Stimulated activated CD4-positive, alpha-beta T cell treated with anti-CD3 and anti-CD28 coated beads, Interleukin-15, amount 100 ng/mL, for 48 hours (primary cell): ENCODE data around the gene MAL.

Experiments used
- DNase-seq, 2 donors: peaks; one replicate each; pipeline ENCODE4 v3.0.0-alpha.2; 2020; ENCODE audit warnings: low read depth in 2 of 2

MAL gene

DNA sequence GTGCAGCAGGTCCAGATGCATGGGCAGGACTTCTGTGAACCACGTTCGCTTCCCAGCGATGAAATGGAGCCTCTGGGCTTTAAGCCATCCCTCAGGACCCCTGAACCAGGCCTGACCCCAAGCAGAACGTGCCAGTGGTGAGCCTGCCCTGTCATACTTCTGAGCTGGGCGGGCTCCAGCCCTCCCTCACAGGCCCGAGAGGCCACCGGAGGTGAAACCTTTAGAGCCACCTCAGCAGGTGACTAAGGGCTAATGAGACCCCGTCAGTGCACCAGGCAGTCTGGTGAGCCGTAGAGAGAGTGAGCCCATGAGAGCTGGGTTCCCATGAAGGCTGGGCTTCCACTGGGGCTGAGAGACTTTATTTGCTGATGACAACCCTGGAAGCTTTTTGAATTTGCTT is 8.9 kb upstream of the MAL start:
- no peak for DNase-seq

DNA sequence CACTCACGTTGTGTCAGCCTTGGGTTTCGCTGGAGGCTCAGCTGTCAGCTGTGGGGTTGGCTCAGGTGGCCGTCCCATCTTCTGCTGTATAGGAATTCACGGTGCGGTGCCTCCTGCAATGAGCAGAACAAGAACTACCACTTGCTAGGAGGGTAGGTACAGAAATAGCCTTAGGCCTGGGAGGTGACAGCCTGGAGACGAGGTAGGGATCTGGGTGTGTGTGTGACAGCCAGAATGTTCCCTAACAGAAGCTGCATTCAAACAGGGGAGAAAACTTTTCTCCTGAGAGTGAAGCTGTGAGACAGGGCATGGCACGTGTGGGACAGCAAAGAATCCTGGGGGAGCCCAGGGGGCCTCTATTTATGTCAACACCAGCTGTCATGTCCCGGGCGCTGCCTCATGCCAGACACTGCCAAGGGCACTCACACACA is 8.4 kb upstream of the MAL start:
- DNase-seq, result no peak

DNA sequence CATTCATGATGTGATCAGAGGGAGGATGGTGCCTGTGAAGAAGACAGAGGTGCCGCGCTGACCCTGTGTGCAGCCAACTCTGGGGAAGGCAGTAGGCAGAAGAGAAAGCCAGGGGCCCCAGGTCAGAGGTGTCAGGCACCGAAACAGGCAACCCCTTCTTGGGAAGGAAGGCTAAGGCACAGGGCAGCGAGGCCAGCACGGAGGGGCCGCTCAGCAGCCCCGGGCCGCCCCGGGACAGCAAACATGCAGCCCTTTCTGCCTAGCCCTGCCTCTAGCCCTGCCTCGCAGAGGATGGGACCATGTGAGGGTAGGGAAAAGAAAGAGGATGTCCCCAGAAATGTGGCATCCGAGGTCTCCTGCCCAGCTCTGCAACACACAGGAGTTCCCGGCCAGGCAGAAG is 7.7 kb upstream of the MAL start:
- no peak for DNase-seq

DNA sequence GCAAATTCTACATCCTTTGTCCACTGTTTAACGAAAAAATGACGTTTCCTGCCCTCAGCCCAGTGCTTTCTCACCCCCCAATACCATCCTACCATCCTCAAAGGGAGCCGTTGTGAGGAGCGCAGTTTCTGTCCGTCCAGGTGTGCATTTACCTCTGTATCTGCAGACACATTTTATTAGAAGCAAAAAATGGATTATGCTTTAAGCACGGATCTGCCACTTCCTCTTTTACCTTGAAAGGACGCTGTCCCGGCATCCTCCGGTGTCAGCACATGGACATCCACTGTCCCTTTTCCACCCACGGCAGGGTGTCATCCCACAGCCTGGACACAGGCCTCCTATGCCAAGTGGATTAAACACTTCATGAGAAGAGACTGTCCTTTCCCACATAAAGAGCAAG is 7.2 kb upstream of the MAL start:
- DNase-seq, result no peak

DNA sequence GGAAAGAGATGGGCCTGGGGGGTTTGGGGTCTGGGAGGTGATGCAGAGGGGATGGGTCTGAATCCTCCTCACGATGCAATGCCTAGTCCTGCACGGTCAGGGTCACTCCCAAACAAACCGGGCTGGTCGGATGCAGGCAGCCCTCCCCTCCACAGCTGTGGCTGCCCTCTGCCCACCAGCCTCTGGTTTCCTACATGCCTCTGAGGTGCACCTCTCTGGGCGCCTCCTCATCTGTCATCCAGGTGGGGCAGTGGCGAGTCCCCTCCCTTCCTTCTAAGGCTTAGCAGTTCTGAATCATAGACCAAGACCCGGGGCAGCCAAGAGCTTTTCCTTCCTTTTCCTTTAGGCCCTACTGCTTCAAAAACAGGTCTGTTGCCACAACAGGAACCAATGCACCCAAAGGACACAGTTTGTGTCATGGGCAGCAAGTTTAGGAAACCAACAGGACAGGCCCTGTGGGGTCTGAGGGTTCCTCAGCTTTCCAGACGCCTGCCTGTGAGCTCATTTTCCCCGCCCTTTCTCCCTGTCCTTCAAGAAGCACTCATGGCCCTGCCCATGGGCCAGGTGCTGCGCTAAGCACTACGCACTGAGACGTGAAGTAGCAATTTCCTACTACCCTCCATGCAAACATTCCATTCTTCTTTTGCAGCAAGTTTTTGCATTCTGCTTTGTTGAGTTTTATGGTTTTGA is 6.5 kb upstream of the MAL start:
- DNase-seq, result no peak

DNA sequence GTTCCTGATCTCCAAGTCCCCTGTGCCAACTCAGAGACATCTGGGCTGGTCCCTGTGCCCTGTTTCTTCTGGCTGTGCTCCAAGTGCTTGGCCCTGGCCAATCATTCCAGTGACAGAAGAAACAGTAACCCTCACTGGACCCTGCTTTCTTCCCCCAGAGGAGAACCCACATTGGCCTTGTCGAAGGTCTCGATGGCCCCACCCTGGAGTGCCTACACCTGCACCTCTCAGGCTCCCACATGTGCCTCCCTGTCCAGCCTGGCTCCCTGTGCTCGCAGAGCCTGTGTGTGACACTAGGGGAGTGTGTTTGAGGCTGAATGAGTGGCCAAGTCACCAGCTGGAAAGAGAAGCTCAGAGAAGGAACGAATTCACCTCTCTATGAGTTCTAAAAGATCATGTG is 5.9 kb upstream of the MAL start:
- DNase-seq, result no peak

DNA sequence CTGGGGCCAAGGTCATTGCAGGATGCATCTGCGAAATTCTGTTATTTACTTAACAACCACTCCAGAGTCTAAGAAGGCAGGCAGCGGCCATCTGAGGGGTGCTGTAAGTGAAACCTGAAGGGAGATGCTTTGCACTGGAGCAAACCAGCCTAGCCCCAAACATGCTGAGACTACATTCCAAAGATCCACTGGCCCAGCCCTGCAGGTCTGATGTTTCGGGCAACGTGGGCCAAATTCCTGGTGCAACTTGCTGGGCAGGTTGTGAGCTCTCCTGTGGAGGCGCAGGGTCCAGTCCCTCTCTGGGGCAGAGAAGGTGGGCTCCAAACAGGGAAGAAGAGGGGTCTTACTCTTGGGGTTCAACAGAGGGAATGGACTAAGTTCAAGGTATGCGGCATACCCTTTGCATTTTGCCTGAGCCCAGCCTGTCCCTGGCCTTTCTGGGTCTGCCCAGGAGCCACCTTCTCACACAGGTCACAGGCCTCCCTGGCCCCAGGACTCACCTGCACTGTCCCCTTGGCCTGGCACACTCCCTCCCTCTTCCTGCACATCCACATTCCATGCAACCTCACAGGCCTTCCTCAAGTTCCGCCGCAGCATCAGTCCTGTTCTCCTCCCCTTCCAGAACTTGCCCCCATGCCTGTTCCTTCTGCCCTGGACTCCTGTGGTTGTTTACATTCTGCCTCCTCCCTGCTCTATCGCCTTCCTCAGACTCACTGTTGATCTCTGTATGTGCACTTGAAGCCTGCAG is 5.1 kb upstream of the MAL start:
- DNase-seq, result no peak

DNA sequence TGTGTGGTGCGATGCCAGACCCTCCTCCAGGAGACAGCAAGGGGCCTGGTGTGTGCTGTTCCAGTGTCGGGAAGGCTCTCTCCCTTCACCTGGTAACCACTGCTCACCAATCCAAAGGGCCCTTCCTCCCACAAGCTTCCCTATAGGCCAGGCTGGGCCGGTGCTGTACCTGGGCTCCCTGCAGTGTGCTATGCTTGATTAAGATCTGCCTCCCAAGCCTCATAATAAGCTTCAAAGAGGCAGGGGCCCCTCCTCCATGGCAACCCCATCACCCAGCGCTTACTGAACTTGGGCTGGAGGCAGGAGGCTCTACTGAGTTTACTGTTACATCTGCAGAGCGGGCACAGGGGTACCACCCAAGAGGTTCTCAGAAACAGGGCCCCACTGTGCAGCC is 4.5 kb upstream of the MAL start:
- no peak for DNase-seq

DNA sequence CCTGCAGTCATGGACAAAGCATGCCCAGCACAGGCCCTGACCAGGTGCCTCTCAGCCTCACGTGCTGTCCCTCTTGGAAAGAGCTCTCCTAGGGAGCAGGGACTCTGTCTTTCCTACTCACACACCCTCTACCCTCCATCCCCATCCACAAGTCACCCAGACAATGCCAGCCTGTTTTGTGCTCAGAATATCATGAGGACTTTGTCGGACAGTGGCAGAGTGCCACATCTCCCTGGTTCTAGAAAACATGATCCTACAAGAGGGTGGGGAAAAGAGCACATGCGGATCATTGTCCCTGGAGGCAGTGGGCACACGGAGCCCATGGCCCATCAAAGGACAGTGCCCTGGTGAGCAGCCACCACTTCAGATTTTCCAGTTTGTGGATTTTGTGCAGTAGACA is 3.7 kb upstream of the MAL start:
- no peak for DNase-seq

DNA sequence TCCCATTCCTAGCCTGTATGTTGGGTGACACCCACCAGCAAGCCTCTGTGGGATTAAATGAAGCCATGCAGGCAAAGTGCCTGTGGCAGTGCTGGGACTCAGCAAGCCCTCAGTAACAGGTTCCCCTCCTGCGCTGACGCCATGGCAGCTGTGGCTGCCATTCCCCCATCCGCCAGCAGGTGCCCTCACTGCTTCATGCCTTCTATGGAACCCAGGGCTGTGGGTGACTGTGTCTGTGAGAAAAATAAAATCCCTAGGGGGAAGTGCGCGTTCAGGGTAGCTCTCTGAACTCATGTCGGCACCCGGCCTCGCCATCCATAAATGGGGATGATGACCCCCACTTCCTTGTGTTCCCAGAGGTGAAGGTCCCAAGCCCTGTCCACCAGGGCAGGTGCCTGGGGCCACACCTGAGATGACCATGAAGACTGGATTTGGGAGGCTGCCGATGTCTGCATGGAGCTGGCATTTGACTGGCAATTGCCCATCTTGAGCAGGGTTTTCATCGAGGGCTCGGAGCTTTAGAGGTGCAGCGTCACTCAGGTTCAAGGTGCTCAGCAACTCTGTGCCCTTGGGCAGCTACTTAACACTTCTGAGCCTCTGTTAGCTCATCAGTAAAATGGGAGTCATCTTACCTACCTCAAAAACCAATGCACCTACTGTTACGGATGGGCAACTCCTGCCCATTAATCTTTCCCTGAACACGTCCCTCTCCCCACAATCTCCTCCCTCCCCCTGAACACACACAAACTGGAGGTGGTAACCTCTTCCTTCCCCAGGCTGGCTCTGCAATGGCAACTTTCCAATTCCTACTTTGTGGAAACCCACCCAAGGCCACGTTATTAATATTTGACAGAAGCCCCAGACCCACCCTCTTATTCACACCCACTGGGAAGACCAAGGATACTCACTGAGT is 2.9 kb upstream of the MAL start:
- DNase-seq, result peak; percentile 69 to 84

DNA sequence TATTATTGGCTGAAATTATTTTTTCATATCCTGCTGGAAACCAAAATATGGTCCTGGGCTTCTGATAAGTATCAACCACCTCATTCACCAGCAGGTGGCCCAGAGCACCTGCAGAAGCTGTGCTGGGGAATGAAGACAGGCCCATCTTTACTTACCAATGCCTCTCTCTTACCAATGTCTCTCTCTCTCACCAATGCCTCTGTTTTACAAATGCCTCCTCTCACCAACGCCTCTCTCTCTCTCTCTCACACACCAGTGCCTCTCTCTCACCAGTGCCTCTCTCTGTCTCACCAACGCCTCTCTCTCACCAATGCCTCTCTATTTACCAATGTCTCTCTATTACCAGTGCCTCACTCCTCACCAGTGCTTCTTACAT is 2.3 kb upstream of the MAL start:
- no peak for DNase-seq

DNA sequence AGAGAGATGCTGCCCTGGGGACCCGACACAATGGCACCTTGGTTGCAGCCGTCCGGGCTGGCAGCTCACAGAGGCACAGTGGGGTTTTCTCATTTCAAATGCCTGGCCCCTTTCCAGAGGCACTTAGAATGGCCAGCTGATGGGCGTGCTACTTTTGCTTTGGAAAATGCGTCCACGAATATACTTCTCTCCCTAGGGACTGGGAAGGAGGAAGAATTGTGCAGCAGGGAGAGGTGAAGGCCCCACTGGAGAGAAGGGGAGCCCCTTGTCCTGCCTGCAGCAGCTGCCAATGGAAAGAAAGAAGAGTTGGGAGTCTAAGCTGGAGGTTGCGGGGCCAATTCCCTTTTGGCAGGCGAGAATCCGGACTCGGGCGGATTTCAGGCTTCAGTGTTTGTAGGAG is 1.1 kb upstream of the MAL start:
- no peak for DNase-seq

DNA sequence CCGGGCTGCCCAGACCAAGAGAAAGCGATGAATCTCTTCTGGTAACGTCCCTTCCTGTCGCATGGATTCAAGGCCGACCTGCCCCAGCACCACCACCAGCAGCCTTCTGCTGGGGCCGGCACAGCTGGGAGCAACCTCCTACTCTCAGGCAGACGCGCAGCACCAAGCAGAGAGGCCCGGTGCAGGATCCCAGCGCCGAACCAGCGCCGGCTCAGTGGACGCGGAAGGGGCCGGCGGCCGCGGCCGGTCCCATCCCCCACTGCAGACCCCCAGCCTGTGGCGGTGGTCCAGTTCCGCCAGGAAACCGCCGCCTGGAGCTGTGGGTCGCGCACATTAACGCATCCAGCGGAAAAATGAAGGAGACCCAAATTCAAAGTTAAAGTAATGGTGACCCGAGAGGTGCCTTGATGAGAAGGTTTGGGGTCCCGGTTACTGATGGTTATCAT is 525 bp upstream of the MAL start:
- DNase-seq, result no peak

DNA sequence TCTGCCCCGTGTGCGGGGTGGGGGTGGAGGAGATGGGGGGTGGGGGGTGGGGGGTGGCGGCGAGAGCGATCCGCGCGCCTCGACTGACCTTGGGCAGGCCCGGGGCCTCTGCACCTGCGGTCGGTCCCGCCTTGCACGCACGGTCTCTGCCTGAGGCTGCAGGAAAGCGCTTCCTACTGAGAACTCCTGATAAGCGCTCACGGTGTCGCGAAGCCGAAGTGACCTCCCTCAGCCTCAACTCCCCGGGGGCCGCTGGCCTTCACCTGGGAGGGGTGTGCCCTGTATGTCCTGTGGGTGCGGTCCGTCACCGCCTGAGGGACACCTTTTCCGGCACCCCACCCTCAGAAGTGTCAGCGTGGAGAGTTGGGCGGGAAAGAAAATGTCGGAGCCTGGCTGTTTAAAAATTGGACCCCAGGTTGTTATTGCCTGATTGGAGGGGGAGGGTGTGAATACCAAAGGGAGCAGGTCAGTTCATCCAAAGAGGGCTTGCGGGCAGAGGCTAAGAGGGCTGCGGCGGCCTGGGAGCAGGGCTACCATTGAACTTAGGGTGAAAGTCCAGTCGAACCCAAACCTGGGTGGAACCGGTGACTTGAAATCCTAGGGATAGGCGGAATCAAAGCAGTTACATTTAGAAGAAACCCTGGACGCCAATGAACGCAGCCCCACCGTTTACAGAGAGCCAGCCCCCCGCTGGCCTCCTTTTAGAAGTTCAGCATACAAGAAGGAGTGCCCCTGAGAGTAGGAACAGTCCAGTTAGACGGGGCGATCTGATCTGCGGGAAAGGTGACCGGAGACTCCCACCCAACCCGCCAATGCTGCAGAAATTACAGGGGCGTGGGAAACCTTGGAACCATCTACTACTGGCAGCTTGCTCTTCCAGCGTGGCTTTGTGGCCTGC is 1.2 kb downstream of the MAL start:
- DNase-seq, result no peak

DNA sequence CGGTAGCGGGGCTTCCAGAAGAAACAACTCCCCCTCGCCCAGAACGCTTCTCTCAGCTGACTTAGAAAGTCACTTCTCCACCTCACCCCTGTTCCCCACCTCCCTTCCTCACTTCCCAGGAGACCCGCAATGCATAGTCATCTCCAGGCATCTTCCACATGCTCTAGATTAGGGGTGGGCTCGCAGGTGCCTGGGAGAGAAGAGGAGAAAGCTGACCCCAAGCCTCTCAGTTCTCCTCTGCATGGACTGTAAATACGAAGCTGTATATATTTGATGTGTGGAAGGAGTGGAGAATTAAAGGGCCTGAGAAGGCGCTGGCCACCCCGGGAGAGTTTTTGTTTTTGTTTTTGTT is 1.8 kb downstream of the MAL start:
- DNase-seq, result no peak

DNA sequence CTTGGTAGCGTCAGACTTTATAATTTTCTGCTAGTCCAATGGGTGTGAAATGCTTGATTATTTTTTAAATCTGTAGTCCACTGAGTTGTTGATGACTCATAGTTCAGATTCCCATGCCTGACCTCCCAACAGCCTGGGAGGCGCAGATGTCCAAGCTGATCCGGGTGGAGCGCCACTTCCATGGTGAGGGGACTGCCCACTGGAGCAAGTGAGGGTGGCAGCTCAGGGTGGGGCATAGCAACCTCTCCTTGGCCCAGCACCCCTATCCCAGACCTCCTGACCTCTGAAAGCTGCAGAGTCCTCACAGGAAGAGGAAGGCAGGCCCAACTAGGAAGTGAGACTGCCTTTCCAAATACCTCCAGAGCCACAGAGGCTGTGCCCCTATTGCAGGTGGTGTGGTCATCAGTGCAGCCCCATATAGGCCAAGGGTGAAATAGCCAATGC is 4.4 kb downstream of the MAL start:
- no peak for DNase-seq

DNA sequence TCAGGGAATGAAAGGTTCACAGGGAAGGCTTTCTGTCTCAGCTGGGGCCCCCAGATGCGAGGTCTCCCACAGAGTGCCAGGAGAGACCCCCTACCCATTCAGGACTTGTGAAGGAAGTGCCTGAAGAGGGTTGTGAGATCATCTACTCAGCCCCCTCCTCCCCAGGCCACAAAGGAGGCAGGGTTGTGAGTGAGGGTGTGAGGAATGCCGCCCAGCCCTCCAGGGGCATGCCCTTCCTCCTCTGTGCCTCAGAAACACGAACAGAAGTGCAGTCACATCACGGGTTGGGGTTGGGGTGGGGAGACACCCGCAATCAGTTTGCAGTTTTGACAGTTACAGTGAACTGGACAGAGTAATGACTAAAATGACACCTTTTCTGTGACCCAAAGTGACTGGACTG is 5.0 kb downstream of the MAL start:
- DNase-seq, result no peak

DNA sequence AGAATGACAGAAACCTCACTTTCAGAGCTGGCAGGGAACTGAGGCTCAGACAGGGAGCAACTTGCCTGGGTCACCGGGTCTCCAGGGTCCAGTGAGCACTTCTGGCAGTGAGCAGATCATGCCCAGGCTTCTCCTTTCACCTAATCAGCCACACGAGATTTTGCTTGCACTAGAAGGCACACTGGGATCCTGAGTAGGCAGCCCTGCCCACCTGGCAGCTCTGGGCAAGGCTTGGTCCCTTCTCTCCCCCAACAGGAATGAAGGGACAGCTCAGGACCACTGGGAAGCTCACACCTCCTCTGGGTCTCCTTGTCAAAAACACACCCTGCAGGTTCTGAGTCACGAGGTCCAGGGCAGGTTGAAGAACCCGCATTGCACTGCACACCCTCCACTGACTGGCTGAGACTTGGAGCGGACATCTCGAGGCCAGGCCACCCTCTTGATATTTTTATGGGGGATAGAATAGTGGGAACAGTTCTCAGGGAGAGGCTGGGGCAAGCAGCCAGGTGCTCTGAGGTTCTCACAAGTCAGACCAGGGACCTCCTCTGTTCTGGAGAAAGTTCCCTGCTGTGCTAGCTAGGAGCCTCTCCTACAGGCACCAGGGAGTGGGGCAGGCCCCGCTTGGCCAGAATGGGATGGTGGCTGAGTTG is 5.7 kb downstream of the MAL start:
- no peak for DNase-seq

DNA sequence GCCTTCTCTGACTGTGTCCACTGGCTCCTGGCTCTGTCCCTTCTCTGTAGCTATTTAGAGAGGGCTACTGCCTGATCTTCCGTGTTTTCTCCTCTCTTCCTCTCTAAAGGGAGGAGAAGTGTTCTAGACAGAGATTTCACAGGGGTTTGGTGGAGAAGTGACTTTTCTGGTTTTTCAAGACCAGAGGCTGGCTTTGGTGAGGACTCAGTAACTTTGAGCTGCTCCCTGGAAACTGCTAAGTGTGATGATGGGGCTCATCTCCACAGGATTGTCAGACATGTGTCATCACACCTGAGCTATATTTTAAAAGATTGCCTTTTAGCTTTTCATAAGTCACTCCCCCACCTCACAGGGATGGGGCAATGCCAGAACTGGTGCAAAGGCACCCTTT is 6.2 kb downstream of the MAL start:
- no peak for DNase-seq

DNA sequence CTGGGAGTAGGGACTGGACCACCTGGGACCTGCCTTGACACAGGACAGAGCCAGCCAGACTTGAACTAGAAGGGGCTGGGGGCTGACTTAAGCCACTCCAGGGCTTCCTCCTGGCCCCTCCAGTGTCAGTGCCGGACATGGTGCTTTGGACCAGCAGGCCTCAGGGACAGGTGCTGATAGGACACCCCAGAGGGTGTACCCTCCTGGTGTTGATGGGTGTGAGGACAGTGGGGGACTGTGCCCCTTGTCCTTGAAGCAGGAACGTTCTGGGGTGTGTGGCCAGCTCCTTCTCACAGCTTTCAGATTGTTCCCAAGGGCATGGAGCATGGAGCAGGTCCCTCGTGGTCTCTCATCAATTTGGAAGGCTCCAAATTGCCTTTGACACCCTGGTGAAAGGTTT is 6.8 kb downstream of the MAL start:
- DNase-seq, result no peak
